Caco-2 (cell line): Measurements from ENCODE around the gene ST6GALNAC6. TPM values are rescaled to one million over a fixed set of nuclear protein-coding genes. Genes with fewer than 3 reads are reported as not detected.

ENCODE experiments used
- BruUV-seq: library from RNA; stranded (reverse); fragments of 400-500 nt; replicated peaks from 2 replicates; lab custom pipeline; 2021; lab: Mats Ljungman, UMichigan
- CTCF ChIA-PET: fragments of 300-600 bp; sonication (Branson Sonifier 250); formaldehyde crosslinking; loops from one replicate; lab custom pipeline; 2022; ENCODE audit warnings: antibody characterized with exemption; lab: Charles Lee
- POLR2A ChIA-PET: fragments of 300-600 bp; sonication (Branson Sonifier 250); formaldehyde crosslinking; loops from one replicate; lab custom pipeline; 2022; ENCODE audit warnings: antibody characterized with exemption; lab: Charles Lee
- DNase-seq, 2 experiments: peaks; one replicate each; pipeline versions ENCODE4 v3.0.0 to v3.0.0-alpha.2; 2020 to 2022
- H3K27me3 ChIP-seq: replicated peaks from 2 replicates; pipeline ENCODE4 v1.6.0; 2011; ENCODE audit warnings: low read length; ENCODE audit not compliant: control insufficient read depth, insufficient read depth
- H3K36me3 ChIP-seq: 2 replicates; pipeline ENCODE4 v1.5.1; 2011; ENCODE audit warnings: low read length; ENCODE audit not compliant: control insufficient read depth, insufficient read depth
- H3K4me1 ChIP-seq: fragments of 250-450 bp; sonication (Bioruptor Pico); 2 replicates; pipeline ENCODE4 v1.5.1; 2020; ENCODE audit warnings: mild to moderate bottlenecking
- H3K4me3 ChIP-seq: 2 replicates; pipeline ENCODE4 v1.5.1; 2011; ENCODE audit warnings: low read depth, mild to moderate bottlenecking, control low read depth, low read length
- H3K9me3 ChIP-seq: fragments of 250-450 bp; sonication (Bioruptor Pico); 2 replicates; pipeline ENCODE4 v1.5.1; 2020; ENCODE audit warnings: mild to moderate bottlenecking, moderate library complexity
- H3K27ac Mint-ChIP-seq: one replicate; pipeline ENCODE4 v1.8.0; 2022; ENCODE audit warnings: mixed read lengths; ENCODE audit not compliant: unreplicated experiment
- H3K27me3 Mint-ChIP-seq: one replicate; pipeline ENCODE4 v1.8.0; 2022; ENCODE audit warnings: mixed read lengths; ENCODE audit not compliant: insufficient read depth, unreplicated experiment
- H3K36me3 Mint-ChIP-seq: one replicate; pipeline ENCODE4 v1.8.0; 2022; ENCODE audit warnings: mild to moderate bottlenecking, mixed read lengths; ENCODE audit not compliant: insufficient read depth, unreplicated experiment
- H3K4me1 Mint-ChIP-seq: one replicate; pipeline ENCODE4 v1.8.0; 2022; ENCODE audit warnings: low read depth, mixed read lengths; ENCODE audit not compliant: unreplicated experiment
- H3K4me3 Mint-ChIP-seq: one replicate; pipeline ENCODE4 v1.8.0; 2022; ENCODE audit warnings: mild to moderate bottlenecking, moderate library complexity, mixed read lengths; ENCODE audit not compliant: unreplicated experiment
- H3K9me3 Mint-ChIP-seq: one replicate; pipeline ENCODE4 v1.8.0; 2022; ENCODE audit warnings: mixed read lengths; ENCODE audit not compliant: unreplicated experiment
- intact Hi-C: fragments of 100-400 bp; cut with micrococcal nuclease; formaldehyde crosslinking; loops from one replicate; pipeline ENCODE4 v1.10.0; 2022; ENCODE audit not compliant: unreplicated experiment
- total RNA-seq: library from RNA; stranded (reverse); gene quantifications from 2 replicates; pipeline ENCODE4 v1.2.3, GENCODE V29; 2022
- TF ChIP-seq, protein P1 (sequence below), 2 experiments: fragments of 200-600 bp in 1 of 2; IDR thresholded peaks; 1 replicate in 1 of 2; 2 replicates in 1 of 2; pipeline versions ENCODE4 v1.5.1 to v1.8.0; 2011 to 2022; ENCODE audit warnings: antibody characterized with exemption in 1 of 2, control low read depth in 1 of 2, inconsistent platforms in 1 of 2, low read depth in 1 of 2, low read length in 1 of 2, mild to moderate bottlenecking in 1 of 2, moderate library complexity in 1 of 2; ENCODE audit not compliant: insufficient read depth in 1 of 2, severe bottlenecking in 1 of 2, unreplicated experiment in 1 of 2

The ST6GALNAC6 gene
- total RNA-seq, 1 experiment from 2014 or later: 20.7 TPM

DNA sequence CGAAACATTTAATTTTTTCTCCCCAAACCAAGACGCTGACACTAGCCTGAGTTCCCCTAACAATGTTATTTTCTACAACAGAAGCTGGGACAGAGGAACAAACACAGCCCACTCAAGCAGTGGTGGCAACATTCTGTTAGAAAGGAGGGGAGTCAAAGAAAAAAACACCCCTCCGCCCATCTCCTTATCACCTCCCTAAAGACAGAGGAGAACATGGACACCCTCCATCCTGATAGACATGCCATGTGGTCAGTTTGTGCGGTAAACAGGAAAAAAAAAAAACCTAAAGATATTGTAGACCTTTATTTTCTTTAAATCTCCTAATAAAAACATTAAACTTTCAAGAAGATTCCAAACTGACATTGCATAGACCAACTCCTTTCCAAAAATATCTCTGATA, 41.2 kb upstream of the ST6GALNAC6 start:
- H3K36me3 ChIP-seq: peaks cover 6% of the 10 kb centered on the region
- TF ChIP-seq, protein P1, sequence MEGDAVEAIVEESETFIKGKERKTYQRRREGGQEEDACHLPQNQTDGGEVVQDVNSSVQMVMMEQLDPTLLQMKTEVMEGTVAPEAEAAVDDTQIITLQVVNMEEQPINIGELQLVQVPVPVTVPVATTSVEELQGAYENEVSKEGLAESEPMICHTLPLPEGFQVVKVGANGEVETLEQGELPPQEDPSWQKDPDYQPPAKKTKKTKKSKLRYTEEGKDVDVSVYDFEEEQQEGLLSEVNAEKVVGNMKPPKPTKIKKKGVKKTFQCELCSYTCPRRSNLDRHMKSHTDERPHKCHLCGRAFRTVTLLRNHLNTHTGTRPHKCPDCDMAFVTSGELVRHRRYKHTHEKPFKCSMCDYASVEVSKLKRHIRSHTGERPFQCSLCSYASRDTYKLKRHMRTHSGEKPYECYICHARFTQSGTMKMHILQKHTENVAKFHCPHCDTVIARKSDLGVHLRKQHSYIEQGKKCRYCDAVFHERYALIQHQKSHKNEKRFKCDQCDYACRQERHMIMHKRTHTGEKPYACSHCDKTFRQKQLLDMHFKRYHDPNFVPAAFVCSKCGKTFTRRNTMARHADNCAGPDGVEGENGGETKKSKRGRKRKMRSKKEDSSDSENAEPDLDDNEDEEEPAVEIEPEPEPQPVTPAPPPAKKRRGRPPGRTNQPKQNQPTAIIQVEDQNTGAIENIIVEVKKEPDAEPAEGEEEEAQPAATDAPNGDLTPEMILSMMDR (IDR thresholded peaks at IDR 0.05; ENCODE audit: insufficient read depth in 1 of 2, low read depth in 1 of 2, low read length in 1 of 2, severe bottlenecking in 1 of 2, unreplicated experiment in 1 of 2): no peak
- ChIA-PET POLR2A (no interaction called here), CTCF (interaction anchor here (2.1 kb wide), 1 partner anchor 10 kb away, joined by 11 read pairs; the partner anchor contains the start of gene PIP5KL1)
- 0 out of 2 replicates have a peak, but pooled peaks cover 4% of the 10 kb centered on the region for H3K4me1 ChIP-seq
- Mint-ChIP-seq H3K4me1 (peaks cover 9% of the 10 kb centered on the region), H3K9me3 (no peaks in the 10 kb centered on the region), H3K27ac (no peak overlapping the region), H3K27me3 (no peaks in the 10 kb centered on the region), H3K4me3 (no peak overlapping the region), H3K36me3 (peaks cover 79% of the 10 kb centered on the region)
- intact Hi-C loops: loop anchor here (5.0 kb wide), 1 partner anchor 42 kb away; the partner anchor contains the start of gene EEIG1
- no peak for DNase-seq
- no peaks in the 10 kb centered on the region for H3K9me3 ChIP-seq
- no peak overlapping the region for H3K4me3 ChIP-seq
- H3K27me3 ChIP-seq: no peaks in the 10 kb centered on the region
- BruUV-seq: no TSS peak

DNA sequence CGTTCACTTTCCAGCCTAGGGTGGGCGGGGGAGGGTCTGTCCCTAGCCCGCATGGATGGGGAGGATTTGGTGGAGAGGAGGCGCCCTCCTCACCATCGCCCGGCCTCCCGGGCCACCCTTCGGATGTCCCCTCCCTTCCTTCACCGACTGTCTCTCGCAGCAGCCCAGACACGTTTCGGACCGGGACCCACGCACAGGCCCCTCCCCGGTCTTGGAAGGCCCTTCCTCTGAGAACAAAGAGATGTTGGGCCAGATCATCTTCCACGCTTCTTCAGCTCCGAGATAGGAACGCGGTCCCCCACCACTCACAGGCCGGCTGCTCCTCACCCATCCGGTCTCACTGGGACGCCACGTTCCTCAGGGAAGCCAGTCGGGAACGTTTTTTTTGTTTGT, 38.9 kb upstream of the ST6GALNAC6 start:
- Histone ChIP-seq H3K4me1 (0 out of 2 replicates have a peak, but pooled peaks cover 4% of the 10 kb centered on the region), H3K36me3 (peaks cover 4% of the 10 kb centered on the region), H3K9me3 (no peaks in the 10 kb centered on the region), H3K27me3 (no peaks in the 10 kb centered on the region), H3K4me3 (no peak overlapping the region)
- H3K27me3 Mint-ChIP-seq: no peaks in the 10 kb centered on the region
- DNase-seq: no peak
- peaks cover 79% of the 10 kb centered on the region for H3K36me3 Mint-ChIP-seq
- no TSS peak for BruUV-seq
- intact Hi-C loops: no loop called here
- H3K9me3 Mint-ChIP-seq: no peaks in the 10 kb centered on the region
- POLR2A ChIA-PET: no interaction called here
- CTCF ChIA-PET: no interaction called here
- H3K4me1 Mint-ChIP-seq: peaks cover 9% of the 10 kb centered on the region
- TF ChIP-seq, protein P1 (IDR thresholded peaks at IDR 0.05; ENCODE audit: insufficient read depth in 1 of 2, low read depth in 1 of 2, low read length in 1 of 2, severe bottlenecking in 1 of 2, unreplicated experiment in 1 of 2): no peak
- H3K27ac Mint-ChIP-seq: peak overlapping the region; percentile 88
- peak overlapping the region; percentile 82 for H3K4me3 Mint-ChIP-seq

DNA sequence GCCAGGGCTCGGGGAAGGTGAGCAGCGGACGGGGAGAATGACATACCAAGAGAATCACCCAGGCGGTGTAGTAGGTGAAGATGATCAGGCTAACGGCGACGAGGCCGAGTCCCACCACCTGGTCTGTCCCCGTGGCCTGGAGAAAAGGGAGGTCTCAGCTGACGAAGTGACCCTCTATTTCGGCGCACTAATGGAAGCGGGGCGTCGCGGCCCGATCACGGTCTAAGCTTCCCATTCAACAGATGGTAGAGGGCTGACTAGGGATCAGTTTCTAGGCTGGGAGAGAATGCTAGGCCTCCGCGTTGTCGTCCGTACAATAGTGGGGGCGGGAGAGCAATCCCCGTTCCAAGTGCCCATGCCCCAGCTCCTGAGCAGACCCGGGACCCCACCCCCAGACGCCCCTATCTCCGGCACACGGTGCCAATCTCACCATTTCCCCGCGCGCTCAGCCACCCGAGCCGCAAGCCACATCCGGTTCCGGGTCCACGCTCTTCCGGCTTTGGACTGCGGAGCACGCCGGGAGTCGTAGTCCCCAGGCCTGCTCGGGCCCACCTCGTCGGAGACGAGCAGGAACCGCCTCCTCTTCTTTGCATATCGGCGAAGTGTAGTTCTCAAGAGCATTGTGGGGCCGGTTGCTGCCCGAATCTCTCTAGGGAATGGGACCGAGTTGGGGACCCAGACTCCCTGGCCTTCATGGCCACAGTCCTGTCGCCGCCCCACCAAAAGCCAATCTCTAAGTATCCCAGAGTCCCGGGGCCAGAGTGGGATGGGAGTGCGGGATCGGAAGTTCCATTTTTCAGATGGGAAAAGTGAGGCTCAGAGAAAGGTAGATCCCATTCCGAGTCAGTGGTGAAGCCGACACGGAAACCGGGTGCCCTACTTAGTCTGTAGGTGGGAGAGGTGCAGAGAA, 38.2 kb upstream of the ST6GALNAC6 start, which contains the start of gene DPM2:
DPM2 (minus strand) TSS at position 467 of the 910 bp plus-strand sequence; CDS start at position 433, 34 bp downstream.
- no peaks in the 10 kb centered on the region for H3K9me3 Mint-ChIP-seq
- DNase-seq: peak; percentile 83
- Histone ChIP-seq H3K4me1 (0 out of 2 replicates have a peak, but pooled peaks cover 4% of the 10 kb centered on the region), H3K9me3 (no peaks in the 10 kb centered on the region), H3K27me3 (no peaks in the 10 kb centered on the region), H3K4me3 (peak within 1 kb of the TSS; percentile 78), H3K36me3 (peaks cover 2% of the 10 kb centered on the region; the same call in 1 of the 2 replicates)
- H3K27me3 Mint-ChIP-seq: no peaks in the 10 kb centered on the region
- TF ChIP-seq, protein P1 (IDR thresholded peaks at IDR 0.05; ENCODE audit: insufficient read depth in 1 of 2, low read depth in 1 of 2, low read length in 1 of 2, severe bottlenecking in 1 of 2, unreplicated experiment in 1 of 2): no peak
- ChIA-PET CTCF (no interaction called here), POLR2A (no interaction called here)
- H3K4me1 Mint-ChIP-seq: peaks cover 15% of the 10 kb centered on the region
- peaks cover 78% of the 10 kb centered on the region for H3K36me3 Mint-ChIP-seq
- TSS peak; percentile 69 for BruUV-seq
- H3K27ac Mint-ChIP-seq: peak within 1 kb of the TSS; percentile 88
- peak within 1 kb of the TSS; percentile 82 for H3K4me3 Mint-ChIP-seq
- intact Hi-C loops: no loop called here
